ENCODE results near the gene GRIK4. TPM values are rescaled to one million over a fixed set of nuclear protein-coding genes. Genes with fewer than 3 reads are reported as not detected.

GRIK4 gene
- polyA plus RNA-seq, 1 donor = 0.94 TPM

- 89% methylated on average over 5 of the region's 9 CpGs for WGBS (ENCODE audit: insufficient coverage, low lambda C conversion rate)
- no peak for DNase-seq
- H3K27ac ChIP-seq (ENCODE audit: low read length) = no peak overlapping the region
Observed at GRCh38 chr11:120703358-120704152, 192.0 kb downstream of the GRIK4 start.

DNA sequence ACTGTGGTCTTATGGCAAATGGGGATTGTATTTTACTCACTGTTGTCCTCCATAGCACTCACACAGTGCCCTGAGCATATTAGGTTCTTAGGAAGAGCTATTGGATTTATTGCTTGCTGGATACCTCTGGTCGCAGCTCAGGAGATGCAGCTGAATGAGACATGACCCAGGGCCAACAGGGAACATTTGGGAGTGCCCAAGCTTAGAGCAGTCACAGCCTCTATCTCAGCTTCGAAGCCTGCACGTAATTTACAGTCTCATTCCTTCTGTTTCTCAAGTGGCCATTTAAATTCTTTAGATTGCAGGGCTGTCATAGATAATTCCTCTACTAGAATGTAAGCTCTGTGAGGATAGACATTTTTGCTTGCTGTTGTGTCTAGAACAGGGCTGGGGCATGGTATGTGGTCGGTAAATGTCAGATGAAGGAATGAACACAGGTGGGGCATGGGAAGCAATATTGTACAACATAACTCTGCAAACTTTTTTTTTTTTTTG lies 192.8 kb downstream of the GRIK4 start:
- no CpG with 5 or more reads among the region's 4 CpGs for WGBS (ENCODE audit: insufficient coverage, low lambda C conversion rate)
- Histone ChIP-seq H3K9me3 (ENCODE audit: control insufficient read depth, low read depth, low read length) (no peaks in the 10 kb centered on the region), H3K27me3 (ENCODE audit: control insufficient read depth, insufficient read depth, low read length) (no peaks in the 10 kb centered on the region), H3K4me3 (ENCODE audit: low read length) (no peak overlapping the region), H3K36me3 (ENCODE audit: control insufficient read depth, insufficient read depth, low read length) (no peaks in the 10 kb centered on the region), H3K4me1 (ENCODE audit: control insufficient read depth, insufficient read depth, low read length) (peaks cover 7% of the 10 kb centered on the region), H3K27ac (ENCODE audit: low read length) (no peak overlapping the region)
- DNase-seq = no peak

More at GRCh38 chr11:120703358-120704152, 192.0 kb downstream of the GRIK4 start:
- Histone ChIP-seq H3K4me3 (ENCODE audit: low read length) (no peak overlapping the region), H3K4me1 (ENCODE audit: control insufficient read depth, insufficient read depth, low read length) (peaks cover 5% of the 10 kb centered on the region), H3K27me3 (ENCODE audit: control insufficient read depth, insufficient read depth, low read length) (no peaks in the 10 kb centered on the region), H3K9me3 (ENCODE audit: control insufficient read depth, low read depth, low read length) (no peaks in the 10 kb centered on the region), H3K36me3 (ENCODE audit: control insufficient read depth, insufficient read depth, low read length) (no peaks in the 10 kb centered on the region)

GRCh38 chr11:120706257-120706656 lies 194.7 kb downstream of the GRIK4 start:
- Histone ChIP-seq H3K36me3 (ENCODE audit: control insufficient read depth, insufficient read depth, low read length) (no peaks in the 10 kb centered on the region), H3K4me3 (ENCODE audit: low read length) (no peak overlapping the region), H3K27ac (ENCODE audit: low read length) (no peak overlapping the region), H3K27me3 (ENCODE audit: control insufficient read depth, insufficient read depth, low read length) (no peaks in the 10 kb centered on the region), H3K4me1 (ENCODE audit: control insufficient read depth, insufficient read depth, low read length) (peaks cover 20% of the 10 kb centered on the region), H3K9me3 (ENCODE audit: control insufficient read depth, low read depth, low read length) (no peaks in the 10 kb centered on the region)
- DNase-seq = no peak
- WGBS (ENCODE audit: insufficient coverage, low lambda C conversion rate) = no CpG with 5 or more reads among the region's 5 CpGs

DNA sequence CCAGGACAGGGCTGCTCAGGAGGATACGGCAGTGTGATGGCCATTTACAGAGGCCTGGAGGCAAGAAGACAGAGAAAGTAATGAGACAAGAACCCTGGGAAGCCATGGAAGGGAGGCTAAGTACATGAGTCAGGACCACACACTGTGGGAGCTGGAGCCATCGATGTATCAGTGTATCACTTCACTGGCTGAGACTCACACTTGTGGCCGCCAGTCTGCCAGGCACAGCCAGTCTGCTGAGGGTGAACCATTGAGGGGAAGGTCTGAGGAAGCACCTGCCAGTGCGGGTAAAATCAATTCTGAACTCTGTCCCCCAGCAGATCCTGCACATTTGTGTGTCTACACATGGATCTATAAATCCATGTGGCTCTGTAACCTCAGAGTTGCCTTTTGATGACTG lies 195.6 kb downstream of the GRIK4 start:
- Histone ChIP-seq H3K36me3 (ENCODE audit: control insufficient read depth, insufficient read depth, low read length) (no peaks in the 10 kb centered on the region), H3K27ac (ENCODE audit: low read length) (no peak overlapping the region), H3K27me3 (ENCODE audit: control insufficient read depth, insufficient read depth, low read length) (no peaks in the 10 kb centered on the region), H3K4me3 (ENCODE audit: low read length) (no peak overlapping the region), H3K4me1 (ENCODE audit: control insufficient read depth, insufficient read depth, low read length) (peaks cover 22% of the 10 kb centered on the region), H3K9me3 (ENCODE audit: control insufficient read depth, low read depth, low read length) (no peaks in the 10 kb centered on the region)
- WGBS (ENCODE audit: insufficient coverage, low lambda C conversion rate) = 80% methylated on average over 1 of the region's 4 CpGs
- DNase-seq = no peak

DNA sequence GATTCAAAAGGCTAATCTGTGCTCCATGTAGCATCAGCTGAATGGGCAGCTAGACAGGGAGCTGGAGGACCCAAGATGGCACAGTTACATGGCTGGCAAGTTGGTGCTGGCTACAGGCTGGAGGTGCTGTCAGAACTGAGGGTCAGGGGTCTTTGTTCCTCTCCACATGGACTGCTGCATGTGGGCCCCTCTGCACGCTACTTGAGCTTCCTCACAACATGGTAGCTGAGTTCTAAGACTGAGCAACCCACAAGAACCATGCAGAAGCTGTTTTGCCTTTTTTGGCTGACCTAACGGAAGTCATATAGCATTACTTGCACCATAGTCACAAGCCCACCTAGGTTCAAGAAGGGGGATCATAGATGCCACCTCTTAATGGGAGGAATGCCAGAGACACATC lies 196.1 kb downstream of the GRIK4 start:
- Histone ChIP-seq H3K4me3 (ENCODE audit: low read length) (no peak overlapping the region), H3K4me1 (ENCODE audit: control insufficient read depth, insufficient read depth, low read length) (peaks cover 22% of the 10 kb centered on the region), H3K27ac (ENCODE audit: low read length) (no peak overlapping the region), H3K36me3 (ENCODE audit: control insufficient read depth, insufficient read depth, low read length) (no peaks in the 10 kb centered on the region), H3K27me3 (ENCODE audit: control insufficient read depth, insufficient read depth, low read length) (no peaks in the 10 kb centered on the region), H3K9me3 (ENCODE audit: control insufficient read depth, low read depth, low read length) (no peaks in the 10 kb centered on the region)
- no peak for DNase-seq
- no CpG with 5 or more reads among the region's 2 CpGs for WGBS (ENCODE audit: insufficient coverage, low lambda C conversion rate)

- no peak overlapping the region for H3K27ac ChIP-seq (ENCODE audit: low read length)
- H3K27me3 ChIP-seq (ENCODE audit: control insufficient read depth, insufficient read depth, low read length) = no peaks in the 10 kb centered on the region
- no CpG with 5 or more reads among the region's 11 CpGs for WGBS (ENCODE audit: insufficient coverage, low lambda C conversion rate)
- peaks cover 26% of the 10 kb centered on the region for H3K4me1 ChIP-seq (ENCODE audit: control insufficient read depth, insufficient read depth, low read length)
- no peaks in the 10 kb centered on the region for H3K9me3 ChIP-seq (ENCODE audit: control insufficient read depth, low read depth, low read length)
- H3K4me3 ChIP-seq (ENCODE audit: low read length) = no peak overlapping the region
- peak in 1 of 2 donors; percentile 34 for DNase-seq
- no peaks in the 10 kb centered on the region for H3K36me3 ChIP-seq (ENCODE audit: control insufficient read depth, insufficient read depth, low read length)
Observed at GRCh38 chr11:120708511-120709183, 197.1 kb downstream of the GRIK4 start.

- H3K9me3 ChIP-seq (ENCODE audit: control insufficient read depth, low read depth, low read length) = no peaks in the 10 kb centered on the region
- no peak for DNase-seq
- no peak overlapping the region for H3K27ac ChIP-seq (ENCODE audit: low read length)
- H3K4me3 ChIP-seq (ENCODE audit: low read length) = no peak overlapping the region
- H3K36me3 ChIP-seq (ENCODE audit: control insufficient read depth, insufficient read depth, low read length) = no peaks in the 10 kb centered on the region
- WGBS (ENCODE audit: insufficient coverage, low lambda C conversion rate) = no CpG with 5 or more reads among the region's 10 CpGs
- H3K4me1 ChIP-seq (ENCODE audit: control insufficient read depth, insufficient read depth, low read length) = peaks cover 38% of the 10 kb centered on the region
- H3K27me3 ChIP-seq (ENCODE audit: control insufficient read depth, insufficient read depth, low read length) = no peaks in the 10 kb centered on the region
Observed at GRCh38 chr11:120709808-120710207, 198.3 kb downstream of the GRIK4 start.

- Histone ChIP-seq H3K4me3 (ENCODE audit: low read length) (no peak overlapping the region), H3K27me3 (ENCODE audit: control insufficient read depth, insufficient read depth, low read length) (no peaks in the 10 kb centered on the region), H3K9me3 (ENCODE audit: control insufficient read depth, low read depth, low read length) (no peaks in the 10 kb centered on the region), H3K27ac (ENCODE audit: low read length) (peak overlapping the region; percentile 13), H3K4me1 (ENCODE audit: control insufficient read depth, insufficient read depth, low read length) (peaks cover 43% of the 10 kb centered on the region), H3K36me3 (ENCODE audit: control insufficient read depth, insufficient read depth, low read length) (no peaks in the 10 kb centered on the region)
- no CpG with 5 or more reads among the region's 13 CpGs for WGBS (ENCODE audit: insufficient coverage, low lambda C conversion rate)
- peak; percentile 77 to 87 for DNase-seq
Observed at GRCh38 chr11:120710354-120711131, 199.0 kb downstream of the GRIK4 start.

DNA sequence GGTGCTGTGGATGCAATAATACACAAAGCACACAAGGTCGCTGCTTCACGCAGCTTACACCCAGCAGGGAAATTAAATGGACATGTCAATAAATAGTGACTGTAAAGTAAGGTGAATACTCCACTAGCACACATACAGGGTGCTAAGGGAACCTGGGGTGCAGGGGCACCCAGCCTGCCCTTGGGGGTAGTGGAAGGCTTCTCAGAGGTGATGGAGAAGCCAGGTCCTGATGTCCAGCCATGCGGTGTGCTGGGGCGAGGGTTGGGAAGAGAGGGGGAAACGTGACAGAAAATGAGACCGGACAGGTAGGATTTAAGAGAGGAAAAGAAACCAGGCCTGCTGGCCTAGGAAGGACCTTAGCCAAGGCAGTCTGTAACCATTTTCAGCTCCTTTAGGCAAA lies 200.5 kb downstream of the GRIK4 start:
- Histone ChIP-seq H3K27me3 (ENCODE audit: control insufficient read depth, insufficient read depth, low read length) (no peaks in the 10 kb centered on the region), H3K9me3 (ENCODE audit: control insufficient read depth, low read depth, low read length) (no peaks in the 10 kb centered on the region), H3K27ac (ENCODE audit: low read length) (no peak overlapping the region), H3K36me3 (ENCODE audit: control insufficient read depth, insufficient read depth, low read length) (no peaks in the 10 kb centered on the region), H3K4me3 (ENCODE audit: low read length) (no peak overlapping the region), H3K4me1 (ENCODE audit: control insufficient read depth, insufficient read depth, low read length) (peaks cover 44% of the 10 kb centered on the region)
- WGBS (ENCODE audit: insufficient coverage, low lambda C conversion rate) = no CpG with 5 or more reads among the region's 6 CpGs
- DNase-seq = no peak

GRCh38 chr11:120712881-120713280 lies 201.3 kb downstream of the GRIK4 start:
- no peak for DNase-seq
- Histone ChIP-seq H3K4me3 (ENCODE audit: low read length) (no peak overlapping the region), H3K36me3 (ENCODE audit: control insufficient read depth, insufficient read depth, low read length) (no peaks in the 10 kb centered on the region), H3K27ac (ENCODE audit: low read length) (no peak overlapping the region), H3K4me1 (ENCODE audit: control insufficient read depth, insufficient read depth, low read length) (peaks cover 44% of the 10 kb centered on the region), H3K9me3 (ENCODE audit: control insufficient read depth, low read depth, low read length) (no peaks in the 10 kb centered on the region), H3K27me3 (ENCODE audit: control insufficient read depth, insufficient read depth, low read length) (no peaks in the 10 kb centered on the region)
- no CpG with 5 or more reads among the region's 4 CpGs for WGBS (ENCODE audit: insufficient coverage, low lambda C conversion rate)
